SK-N-SH (cell line): ENCODE data around the gene MATN1.

Source experiments
- CHD2 ChIP-seq: fragments of 150-350 bp; IDR thresholded peaks from 2 replicates; pipeline ENCODE4 v1.6.1; 2018; ENCODE audit warnings: low read length; ENCODE audit not compliant: partially characterized antibody
- EP300 ChIP-seq, 2 experiments: IDR thresholded peaks; 2 replicates each; pipeline versions ENCODE4 v1.4.0 to v1.6.1; 2012; ENCODE audit warnings: borderline replicate concordance in 1 of 2, low read depth in 1 of 2, low read length in 1 of 2
- EZH2phosphoT487 ChIP-seq: fragments of 200-600 bp; sonication (generic); IDR thresholded peaks from 2 replicates; pipeline ENCODE4 v1.6.1; 2017; ENCODE audit warnings: low read depth, mixed run types, mild to moderate bottlenecking, antibody characterized with exemption, moderate library complexity, borderline replicate concordance
- NFIC ChIP-seq: IDR thresholded peaks from 2 replicates; pipeline ENCODE4 v1.4.0; 2012; ENCODE audit warnings: borderline replicate concordance
- RXRA ChIP-seq: IDR thresholded peaks from 2 replicates; pipeline ENCODE4 v1.4.0; 2012; ENCODE audit warnings: low read depth, mild to moderate bottlenecking, borderline replicate concordance
- SIN3A ChIP-seq: IDR thresholded peaks from 2 replicates; pipeline ENCODE4 v1.6.1; 2012; ENCODE audit warnings: low read depth, mild to moderate bottlenecking, low read length, moderate library complexity, borderline replicate concordance
- TAF1 ChIP-seq: IDR thresholded peaks from 2 replicates; pipeline ENCODE4 v1.6.1; 2012; ENCODE audit warnings: low read depth, mild to moderate bottlenecking, low read length, moderate library complexity, borderline replicate concordance
- TCF12 ChIP-seq: IDR thresholded peaks from 2 replicates; pipeline ENCODE4 v1.4.0; 2012
- TEAD4 ChIP-seq: IDR thresholded peaks from 2 replicates; pipeline ENCODE4 v1.4.0; 2012; ENCODE audit warnings: mild to moderate bottlenecking, borderline replicate concordance; ENCODE audit not compliant: insufficient read depth
- TF ChIP-seq, protein P1 (sequence below): fragments of 200-600 bp; sonication (generic); IDR thresholded peaks from 2 replicates; pipeline ENCODE4 v1.6.1; 2017; ENCODE audit warnings: antibody characterized with exemption, mild to moderate bottlenecking, moderate library complexity
- TF ChIP-seq, protein P2 (sequence below): fragments of 150-350 bp; IDR thresholded peaks from 2 replicates; pipeline ENCODE4 v1.6.1; 2017; ENCODE audit warnings: antibody characterized with exemption, low read length, low read depth, borderline replicate concordance
- TF ChIP-seq, protein P3 (sequence below): IDR thresholded peaks from 2 replicates; pipeline ENCODE4 v1.4.0; 2012; ENCODE audit warnings: low read depth

DNA sequence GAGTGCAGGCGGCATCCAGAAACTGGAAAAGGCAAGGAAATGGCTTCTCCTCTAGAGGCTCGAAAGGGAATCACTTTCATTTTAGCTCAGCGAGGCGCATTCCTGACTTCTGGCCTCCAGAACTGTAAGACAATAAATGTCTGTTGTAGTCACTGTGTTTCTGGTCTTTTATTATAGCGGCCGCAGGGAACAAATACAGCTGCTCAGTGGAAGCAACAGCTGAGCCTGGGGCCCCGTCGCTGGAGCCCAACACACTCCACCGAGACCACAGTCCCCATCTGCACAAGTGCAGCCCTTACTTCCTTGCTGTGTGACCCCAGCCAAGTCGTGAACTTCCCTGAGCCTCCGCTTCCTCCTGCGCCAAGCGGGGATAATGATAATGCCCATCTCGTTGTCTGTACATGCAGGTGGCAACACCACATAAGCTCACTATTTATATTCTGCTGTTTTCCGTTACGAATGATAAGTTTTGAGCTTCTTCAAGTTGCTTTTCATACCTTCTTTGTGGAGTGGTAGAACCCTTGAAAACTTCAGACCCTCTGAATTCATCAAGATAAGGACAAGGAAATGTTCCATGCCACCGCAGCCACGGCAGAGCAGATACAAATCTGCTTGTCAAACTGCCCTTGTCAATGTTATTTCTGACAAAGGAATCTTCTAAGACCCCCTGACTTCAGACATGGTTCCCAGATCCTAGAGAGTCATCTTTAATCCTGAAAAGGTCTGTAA lies 37.4 kb upstream of the MATN1 start:
- TF ChIP-seq TCF12, result no peak
- TF ChIP-seq, protein P1, sequence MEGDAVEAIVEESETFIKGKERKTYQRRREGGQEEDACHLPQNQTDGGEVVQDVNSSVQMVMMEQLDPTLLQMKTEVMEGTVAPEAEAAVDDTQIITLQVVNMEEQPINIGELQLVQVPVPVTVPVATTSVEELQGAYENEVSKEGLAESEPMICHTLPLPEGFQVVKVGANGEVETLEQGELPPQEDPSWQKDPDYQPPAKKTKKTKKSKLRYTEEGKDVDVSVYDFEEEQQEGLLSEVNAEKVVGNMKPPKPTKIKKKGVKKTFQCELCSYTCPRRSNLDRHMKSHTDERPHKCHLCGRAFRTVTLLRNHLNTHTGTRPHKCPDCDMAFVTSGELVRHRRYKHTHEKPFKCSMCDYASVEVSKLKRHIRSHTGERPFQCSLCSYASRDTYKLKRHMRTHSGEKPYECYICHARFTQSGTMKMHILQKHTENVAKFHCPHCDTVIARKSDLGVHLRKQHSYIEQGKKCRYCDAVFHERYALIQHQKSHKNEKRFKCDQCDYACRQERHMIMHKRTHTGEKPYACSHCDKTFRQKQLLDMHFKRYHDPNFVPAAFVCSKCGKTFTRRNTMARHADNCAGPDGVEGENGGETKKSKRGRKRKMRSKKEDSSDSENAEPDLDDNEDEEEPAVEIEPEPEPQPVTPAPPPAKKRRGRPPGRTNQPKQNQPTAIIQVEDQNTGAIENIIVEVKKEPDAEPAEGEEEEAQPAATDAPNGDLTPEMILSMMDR, result no peak
- TF ChIP-seq RXRA, result no peak
- TF ChIP-seq TEAD4, result no peak
- TF ChIP-seq, protein P2, sequence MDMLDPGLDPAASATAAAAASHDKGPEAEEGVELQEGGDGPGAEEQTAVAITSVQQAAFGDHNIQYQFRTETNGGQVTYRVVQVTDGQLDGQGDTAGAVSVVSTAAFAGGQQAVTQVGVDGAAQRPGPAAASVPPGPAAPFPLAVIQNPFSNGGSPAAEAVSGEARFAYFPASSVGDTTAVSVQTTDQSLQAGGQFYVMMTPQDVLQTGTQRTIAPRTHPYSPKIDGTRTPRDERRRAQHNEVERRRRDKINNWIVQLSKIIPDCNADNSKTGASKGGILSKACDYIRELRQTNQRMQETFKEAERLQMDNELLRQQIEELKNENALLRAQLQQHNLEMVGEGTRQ, result no peak
- TF ChIP-seq, protein P3, sequence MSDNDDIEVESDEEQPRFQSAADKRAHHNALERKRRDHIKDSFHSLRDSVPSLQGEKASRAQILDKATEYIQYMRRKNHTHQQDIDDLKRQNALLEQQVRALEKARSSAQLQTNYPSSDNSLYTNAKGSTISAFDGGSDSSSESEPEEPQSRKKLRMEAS, result no peak
- TF ChIP-seq CHD2, result no peak
- no peak for TF ChIP-seq EZH2phosphoT487
- no peak for TF ChIP-seq SIN3A
- no peak for TF ChIP-seq EP300 (IDR thresholded peaks at IDR 0.05; ENCODE audit: borderline replicate concordance in 1 of 2, low read depth in 1 of 2, low read length in 1 of 2)
- no peak for TF ChIP-seq NFIC
- TF ChIP-seq TAF1, result no peak
